Astrocyte of the cerebellum (primary cell): ENCODE data around the gene HPSE2.

ENCODE experiments used
- DNase-seq: peaks from one replicate; pipeline ENCODE4 v3.0.0-alpha.2; 2011; ENCODE audit warnings: low read depth
- H3K4me3 ChIP-seq: 2 replicates; pipeline ENCODE4 v1.5.1; 2011; ENCODE audit warnings: mild to moderate bottlenecking, low read depth, low read length, moderate library complexity
- CTCF ChIP-seq: IDR thresholded peaks from 2 replicates; pipeline ENCODE4 v1.5.1; 2012; ENCODE audit warnings: low read length, low read depth, moderate library complexity, mild to moderate bottlenecking; ENCODE audit errors: missing control alignments
- in situ Hi-C: cut with HindIII; loops from 2 replicates; pipeline ENCODE4 v1.10.0; 2017; ENCODE audit warnings: low sequenced_read_pairs

Gene HPSE2

GRCh38 chr10:98667081-98667480, 568.6 kb downstream of the HPSE2 start:
- no peak for DNase-seq
- in situ Hi-C loops = no loop called here
- no peak overlapping the region for H3K4me3 ChIP-seq
- TF ChIP-seq CTCF = no peak

GRCh38 chr10:98666276-98666675, 569.4 kb downstream of the HPSE2 start:
- in situ Hi-C loops = no loop called here
- no peak for TF ChIP-seq CTCF
- no peak for DNase-seq
- H3K4me3 ChIP-seq = no peak overlapping the region

GRCh38 chr10:98664329-98665042, 571.2 kb downstream of the HPSE2 start:
- in situ Hi-C loops = no loop called here
- peak; percentile 1 for DNase-seq
- H3K4me3 ChIP-seq = no peak overlapping the region
- TF ChIP-seq CTCF = peak; percentile 58

GRCh38 chr10:98659951-98660350, 575.7 kb downstream of the HPSE2 start:
- no peak for TF ChIP-seq CTCF
- in situ Hi-C loops = no loop called here
- no peak for DNase-seq
- no peak overlapping the region for H3K4me3 ChIP-seq

- H3K4me3 ChIP-seq = no peak overlapping the region
- DNase-seq = no peak
- TF ChIP-seq CTCF = no peak
- in situ Hi-C loops = no loop called here
Measured at GRCh38 chr10:98655492-98655891, 580.2 kb downstream of the HPSE2 start.

GRCh38 chr10:98649170-98649569, 586.5 kb downstream of the HPSE2 start:
- in situ Hi-C loops = no loop called here
- H3K4me3 ChIP-seq = no peak overlapping the region
- no peak for DNase-seq
- no peak for TF ChIP-seq CTCF
